A549 (cell line): Measurements from ENCODE around the gene CASP7. TPM values are rescaled to one million over a fixed set of nuclear protein-coding genes. Genes with fewer than 3 reads are reported as not detected.

Experiments used
- ATAC-seq, 2 experiments: fragments of 200-7000 bp in 1 of 2; fragments of >200 bp in 1 of 2; cut with Nextera tagmentation in 1 of 2; cut with Tn5 transposase in 1 of 2; 3 replicates each; pipeline versions ENCODE4 v1.8.0 to v1.9.1; 2018 to 2020; ENCODE audit warnings: mild to moderate bottlenecking in 1 of 2, moderate library complexity in 1 of 2
- CTCF ChIA-PET: fragments of 300-600 bp; sonication (Branson Sonifier 250); formaldehyde crosslinking; extraction: SDS; loops from one replicate; lab custom pipeline; 2021; ENCODE audit warnings: antibody characterized with exemption, inconsistent platforms; lab: Yijun Ruan, JAX
- POLR2A ChIA-PET: fragments of 350-600 bp; formaldehyde crosslinking; extraction: SDS; loops from one replicate; lab custom pipeline; 2021; ENCODE audit warnings: antibody characterized with exemption, inconsistent platforms; lab: Yijun Ruan, JAX
- DNase-seq, 2 experiments: peaks; one replicate each; pipeline versions ENCODE4 v3.0.0 to v3.0.0-alpha.2; 2011 to 2016; ENCODE audit warnings: low read depth in 1 of 2, low spot score in 1 of 2
- FAIRE-seq: peaks from 2 replicates; lab custom pipeline; 2011; peaks lifted over from hg19 to GRCh38; lab: Jason Lieb, UNC
- H3K27ac ChIP-seq, 2 experiments: fragments of >200 bp; sonication (Bioruptor Twin); formaldehyde crosslinking; 3 replicates each; pipeline ENCODE4 v1.5.1; 2016 to 2017
- H3K4me1 ChIP-seq: fragments of >200 bp; sonication (Bioruptor Twin); formaldehyde crosslinking; 3 replicates; pipeline ENCODE4 v1.6.1; 2016
- H3K4me2 ChIP-seq: fragments of >200 bp; sonication (Bioruptor Twin); formaldehyde crosslinking; 3 replicates; pipeline ENCODE4 v1.6.1; 2016
- H3K4me3 ChIP-seq: fragments of >200 bp; sonication (Bioruptor Twin); formaldehyde crosslinking; 3 replicates; pipeline ENCODE4 v1.5.1; 2016
- H3K9me3 ChIP-seq: fragments of >200 bp; sonication (Bioruptor Twin); formaldehyde crosslinking; 3 replicates; pipeline ENCODE4 v1.6.1; 2016
- ATOH8 ChIP-seq: fragments of 250-450 bp; sonication (Bioruptor Pico); IDR thresholded peaks from 2 replicates; pipeline ENCODE4 v1.5.0; 2020; ENCODE audit warnings: low read depth, mild to moderate bottlenecking, moderate library complexity
- BHLHE40 ChIP-seq: IDR thresholded peaks from 2 replicates; pipeline ENCODE4 v1.6.1; 2012; ENCODE audit warnings: low read depth, low read length, inconsistent platforms
- CBX2 ChIP-seq: fragments of 200-600 bp; sonication (generic); IDR thresholded peaks from 2 replicates; pipeline ENCODE4 v1.6.1; 2016; ENCODE audit warnings: low read depth, mild to moderate bottlenecking, borderline replicate concordance
- CEBPB ChIP-seq, 2 experiments: fragments of >200 bp in 1 of 2; sonication (Bioruptor Twin) in 1 of 2; formaldehyde crosslinking in 1 of 2; IDR thresholded peaks; 2 replicates each; pipeline ENCODE4 v1.6.1; 2012 to 2016
- EHF ChIP-seq: fragments of 250-450 bp; sonication (Bioruptor Pico); IDR thresholded peaks from 2 replicates; pipeline ENCODE4 v1.5.0; 2020; ENCODE audit warnings: mild to moderate bottlenecking
- ELK1 ChIP-seq: fragments of 150-350 bp; IDR thresholded peaks from 2 replicates; pipeline ENCODE4 v1.6.1; 2014; ENCODE audit warnings: low read depth, mild to moderate bottlenecking, low read length
- EP300 ChIP-seq, 2 experiments: fragments of >200 bp; sonication (Bioruptor Twin); formaldehyde crosslinking; IDR thresholded peaks; 2 replicates in 1 of 2; 3 replicates in 1 of 2; pipeline ENCODE4 v1.6.1; 2016 to 2017
- FOSL2 ChIP-seq, 2 experiments: fragments of 450-650 bp in 1 of 2; fragments of >200 bp in 1 of 2; sonication (Bioruptor Twin) in 1 of 2; formaldehyde crosslinking; IDR thresholded peaks; 2 replicates each; pipeline versions ENCODE4 v1.5.0 to v1.6.1; 2016 to 2020; ENCODE audit warnings: mild to moderate bottlenecking in 1 of 2, moderate library complexity in 1 of 2
- HES2 ChIP-seq: fragments of >200 bp; sonication (Bioruptor Twin); formaldehyde crosslinking; IDR thresholded peaks from 2 replicates; pipeline ENCODE4 v1.6.1; 2016
- HOXA7 ChIP-seq: fragments of 250-450 bp; sonication (Bioruptor Pico); IDR thresholded peaks from 2 replicates; pipeline ENCODE4 v1.5.0; 2020; ENCODE audit warnings: mild to moderate bottlenecking, moderate library complexity
- HOXB5 ChIP-seq: fragments of 250-450 bp; sonication (Bioruptor Pico); IDR thresholded peaks from 2 replicates; pipeline ENCODE4 v1.5.0; 2020; ENCODE audit warnings: mild to moderate bottlenecking, moderate library complexity
- JUN ChIP-seq, 2 experiments: fragments of >200 bp; sonication (Bioruptor Twin); formaldehyde crosslinking; IDR thresholded peaks; 2 replicates in 1 of 2; 3 replicates in 1 of 2; pipeline ENCODE4 v1.6.1; 2016 to 2017
- JUNB ChIP-seq: fragments of >200 bp; sonication (Bioruptor Twin); formaldehyde crosslinking; IDR thresholded peaks from 2 replicates; pipeline ENCODE4 v1.6.1; 2016
- KDM5A ChIP-seq: fragments of 200-600 bp; sonication (generic); IDR thresholded peaks from 2 replicates; pipeline ENCODE4 v1.6.1; 2016; ENCODE audit warnings: antibody characterized with exemption, mild to moderate bottlenecking
- MAFK ChIP-seq: fragments of 450-650 bp; IDR thresholded peaks from 2 replicates; pipeline ENCODE4 v1.6.1; 2014; ENCODE audit not compliant: partially characterized antibody
- MAZ ChIP-seq: fragments of 150-350 bp; IDR thresholded peaks from 2 replicates; pipeline ENCODE4 v1.6.1; 2014; ENCODE audit warnings: antibody characterized with exemption, low read depth, low read length, borderline replicate concordance
- MYC ChIP-seq: IDR thresholded peaks from 2 replicates; pipeline ENCODE4 v1.6.1; 2012; ENCODE audit warnings: mild to moderate bottlenecking, inconsistent platforms, low read length, improper control_type of control experiment, borderline replicate concordance
- NFE2L2 ChIP-seq: fragments of 150-350 bp; conservative IDR thresholded peaks from 2 replicates; pipeline ENCODE4 v1.6.1; 2014; ENCODE audit warnings: low read length
- NR3C1 ChIP-seq: fragments of >200 bp; sonication (Bioruptor Twin); formaldehyde crosslinking; IDR thresholded peaks from 3 replicates; pipeline ENCODE4 v1.6.1; 2017
- PHF8 ChIP-seq: fragments of 200-600 bp; sonication (generic); IDR thresholded peaks from 2 replicates; pipeline ENCODE4 v1.6.1; 2016; ENCODE audit warnings: low read depth, mild to moderate bottlenecking, antibody characterized with exemption, moderate library complexity, borderline replicate concordance
- POLR2A ChIP-seq: IDR thresholded peaks from 2 replicates; pipeline ENCODE4 v1.6.1; 2012; ENCODE audit warnings: mild to moderate bottlenecking, low read length
- POLR2AphosphoS2 ChIP-seq: conservative IDR thresholded peaks from 2 replicates; pipeline ENCODE4 v1.6.1; 2012; ENCODE audit warnings: low read length, improper control_type of control experiment, inconsistent platforms
- RAD21 ChIP-seq, 2 experiments: fragments of >200 bp in 1 of 2; sonication (Bioruptor Twin) in 1 of 2; formaldehyde crosslinking in 1 of 2; IDR thresholded peaks in 1 of 2; conservative IDR thresholded peaks in 1 of 2; 2 replicates in 1 of 2; 3 replicates in 1 of 2; pipeline ENCODE4 v1.6.1; 2012 to 2018; ENCODE audit warnings: inconsistent platforms in 1 of 2
- RFX5 ChIP-seq: fragments of 450-650 bp; IDR thresholded peaks from 2 replicates; pipeline ENCODE4 v1.7.1; 2014; ENCODE audit warnings: antibody characterized with exemption, mild to moderate bottlenecking, moderate library complexity
- RNF2 ChIP-seq: fragments of 200-600 bp; sonication (generic); IDR thresholded peaks from 2 replicates; pipeline ENCODE4 v1.6.1; 2016; ENCODE audit warnings: low read depth, mild to moderate bottlenecking, antibody characterized with exemption, moderate library complexity, borderline replicate concordance
- TFCP2L1 ChIP-seq: fragments of 250-450 bp; sonication (Bioruptor Pico); IDR thresholded peaks from 2 replicates; pipeline ENCODE4 v1.5.0; 2021; ENCODE audit warnings: mild to moderate bottlenecking
- USF2 ChIP-seq: fragments of 450-650 bp; IDR thresholded peaks from 2 replicates; pipeline ENCODE4 v1.6.1; 2014; ENCODE audit warnings: antibody characterized with exemption
- ZC3H11A ChIP-seq: fragments of 450-650 bp; IDR thresholded peaks from 2 replicates; pipeline ENCODE4 v1.6.1; 2014; ENCODE audit warnings: antibody characterized with exemption, mild to moderate bottlenecking
- ZFP36 ChIP-seq: fragments of 450-650 bp; IDR thresholded peaks from 2 replicates; pipeline ENCODE4 v1.6.1; 2014; ENCODE audit warnings: borderline replicate concordance; ENCODE audit not compliant: partially characterized antibody
- ZNF302 ChIP-seq: fragments of 250-450 bp; sonication (Bioruptor Pico); IDR thresholded peaks from 2 replicates; pipeline ENCODE4 v1.9.0; 2021; ENCODE audit warnings: inconsistent platforms, mild to moderate bottlenecking, moderate library complexity
- ZSCAN20 ChIP-seq: fragments of 250-450 bp; sonication (Bioruptor Pico); IDR thresholded peaks from 2 replicates; pipeline ENCODE4 v1.8.0; 2022; ENCODE audit warnings: mild to moderate bottlenecking, moderate library complexity
- WGBS: methylation state at CpG from one replicate; pipeline ENCODE4 v1.1.6; 2017; ENCODE audit errors: missing lambda C conversion rate; 5-methylcytosine and 5-hydroxymethylcytosine counted together
- polyA plus RNA-seq, 4 experiments: library from polyadenylated mRNA; depleted of rRNA in 3 of 4; stranded (reverse); fragments of >200 nt; fragmentation: RNase III in 1 of 4; extraction: RNeasy Plus Mini Kit Qiagen cat#74134 plus additional on column Dnase treatment in 1 of 4; gene quantifications; 2 replicates in 3 of 4; 3 replicates in 1 of 4; pipeline ENCODE4 v1.2.3, GENCODE V29; 2011 to 2017
- TF ChIP-seq, protein P1 (sequence below): fragments of 200-600 bp; sonication (generic); IDR thresholded peaks from 2 replicates; pipeline ENCODE4 v1.6.1; 2016; ENCODE audit warnings: antibody characterized with exemption, mild to moderate bottlenecking, moderate library complexity

Gene CASP7
- polyA plus RNA-seq, 2 of the 4 experiments (the other 2 are of a cell fraction) = 22.6 to 29.7 TPM

DNA sequence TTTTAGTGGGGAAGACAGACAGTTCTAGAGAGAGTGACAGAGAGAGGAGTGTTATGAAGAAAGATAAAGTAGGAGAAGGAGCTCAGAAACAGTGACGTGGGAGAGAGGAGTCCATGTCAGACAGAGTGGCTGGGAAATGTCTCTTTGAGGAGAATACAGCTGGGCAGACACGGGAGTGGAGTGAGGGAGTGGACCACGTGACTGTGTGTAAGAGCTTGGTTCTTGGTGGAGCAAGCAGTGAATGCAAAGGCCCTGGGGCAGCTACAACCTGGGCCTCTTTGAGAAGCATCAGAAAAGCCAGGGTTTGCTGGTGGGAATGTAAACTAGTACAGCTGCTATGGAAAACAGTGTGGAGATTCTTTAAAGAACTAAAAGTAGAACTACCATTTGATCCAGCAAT, 59.9 kb downstream of the CASP7 start:
- FAIRE-seq = no peak

GRCh38 chr10:113740850-113741249, 61.1 kb downstream of the CASP7 start:
- WGBS = 75% methylated on average over 3 of the region's 3 CpGs

More for the DNA sequence above, 59.9 kb downstream of the CASP7 start:
- ChIA-PET POLR2A (no interaction called here), CTCF (interaction anchor here (0.6 to 2.0 kb wide), 8 partner anchors 10 to 367 kb away, joined by 3 to 7 read pairs (median 4); no protein-coding TSS in a partner anchor)
- Histone ChIP-seq H3K4me1 (peaks cover 13% of the 10 kb centered on the region), H3K27ac (no peak overlapping the region), H3K9me3 (no peaks in the 10 kb centered on the region), H3K4me3 (no peak overlapping the region), H3K4me2 (no peak overlapping the region)
- TF ChIP-seq ZSCAN20 (CRISPR knock-in tag) (no peak), JUNB (no peak), KDM5A (no peak), BHLHE40 (no peak), MAFK (no peak), HES2 (no peak), MAZ (no peak), HOXA7 (no peak), RAD21 (conservative IDR thresholded peaks at IDR 0.05 in 1 of 2, IDR thresholded peaks at IDR 0.05 in 1 of 2) (no peak), ZFP36 (no peak)
- TF ChIP-seq, protein P1, sequence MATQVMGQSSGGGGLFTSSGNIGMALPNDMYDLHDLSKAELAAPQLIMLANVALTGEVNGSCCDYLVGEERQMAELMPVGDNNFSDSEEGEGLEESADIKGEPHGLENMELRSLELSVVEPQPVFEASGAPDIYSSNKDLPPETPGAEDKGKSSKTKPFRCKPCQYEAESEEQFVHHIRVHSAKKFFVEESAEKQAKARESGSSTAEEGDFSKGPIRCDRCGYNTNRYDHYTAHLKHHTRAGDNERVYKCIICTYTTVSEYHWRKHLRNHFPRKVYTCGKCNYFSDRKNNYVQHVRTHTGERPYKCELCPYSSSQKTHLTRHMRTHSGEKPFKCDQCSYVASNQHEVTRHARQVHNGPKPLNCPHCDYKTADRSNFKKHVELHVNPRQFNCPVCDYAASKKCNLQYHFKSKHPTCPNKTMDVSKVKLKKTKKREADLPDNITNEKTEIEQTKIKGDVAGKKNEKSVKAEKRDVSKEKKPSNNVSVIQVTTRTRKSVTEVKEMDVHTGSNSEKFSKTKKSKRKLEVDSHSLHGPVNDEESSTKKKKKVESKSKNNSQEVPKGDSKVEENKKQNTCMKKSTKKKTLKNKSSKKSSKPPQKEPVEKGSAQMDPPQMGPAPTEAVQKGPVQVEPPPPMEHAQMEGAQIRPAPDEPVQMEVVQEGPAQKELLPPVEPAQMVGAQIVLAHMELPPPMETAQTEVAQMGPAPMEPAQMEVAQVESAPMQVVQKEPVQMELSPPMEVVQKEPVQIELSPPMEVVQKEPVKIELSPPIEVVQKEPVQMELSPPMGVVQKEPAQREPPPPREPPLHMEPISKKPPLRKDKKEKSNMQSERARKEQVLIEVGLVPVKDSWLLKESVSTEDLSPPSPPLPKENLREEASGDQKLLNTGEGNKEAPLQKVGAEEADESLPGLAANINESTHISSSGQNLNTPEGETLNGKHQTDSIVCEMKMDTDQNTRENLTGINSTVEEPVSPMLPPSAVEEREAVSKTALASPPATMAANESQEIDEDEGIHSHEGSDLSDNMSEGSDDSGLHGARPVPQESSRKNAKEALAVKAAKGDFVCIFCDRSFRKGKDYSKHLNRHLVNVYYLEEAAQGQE = no peak
- ATAC-seq (no peak), DNase-seq (no peak)
- 49% methylated on average over 3 of the region's 3 CpGs for WGBS

GRCh38 chr10:113742466-113742865, 62.8 kb downstream of the CASP7 start:
- H3K4me2 ChIP-seq = no peak overlapping the region
- ATAC-seq = no peak
- POLR2A ChIA-PET = no interaction called here
- CTCF ChIA-PET = no interaction called here
- no peak for DNase-seq
- no peak for FAIRE-seq
- H3K4me3 ChIP-seq = no peak overlapping the region
- H3K27ac ChIP-seq = no peak overlapping the region
- 61% methylated on average over 2 of the region's 2 CpGs for WGBS
- peaks cover 23% of the 10 kb centered on the region for H3K4me1 ChIP-seq
- H3K9me3 ChIP-seq = no peaks in the 10 kb centered on the region
- TF ChIP-seq NFE2L2 (no peak), USF2 (no peak), ELK1 (no peak), ZC3H11A (no peak), JUN (IDR thresholded peaks at IDR 0.05) (no peak), MAFK (no peak), NR3C1 (no peak), CBX2 (no peak), HOXB5 (CRISPR knock-in tag) (no peak), POLR2AphosphoS2 (no peak), PHF8 (no peak), ATOH8 (CRISPR knock-in tag) (no peak), ZNF302 (CRISPR knock-in tag) (no peak)

More at GRCh38 chr10:113740850-113741249, 61.1 kb downstream of the CASP7 start:
- no peak for DNase-seq
- no peak overlapping the region for H3K4me2 ChIP-seq
- no peak for FAIRE-seq
- H3K4me1 ChIP-seq = peaks cover 16% of the 10 kb centered on the region
- TF ChIP-seq EP300 (IDR thresholded peaks at IDR 0.05) (no peak), ZC3H11A (no peak), MYC (no peak), NR3C1 (no peak), POLR2A (no peak), CEBPB (IDR thresholded peaks at IDR 0.05) (no peak), RNF2 (no peak), RAD21 (conservative IDR thresholded peaks at IDR 0.05 in 1 of 2, IDR thresholded peaks at IDR 0.05 in 1 of 2) (no peak), KDM5A (no peak), EHF (CRISPR knock-in tag) (no peak), HOXA7 (no peak), NFE2L2 (no peak), RFX5 (no peak), FOSL2 (IDR thresholded peaks at IDR 0.05) (no peak), FOSL2 (CRISPR knock-in tag; IDR thresholded peaks at IDR 0.05) (no peak), TFCP2L1 (CRISPR knock-in tag) (no peak), HES2 (no peak)
- CTCF ChIA-PET = interaction anchor here (0.9 to 1.4 kb wide), 3 partner anchors 9 to 36 kb away, joined by 3 read pairs; no protein-coding TSS in a partner anchor
- H3K27ac ChIP-seq = no peak overlapping the region
- no peaks in the 10 kb centered on the region for H3K9me3 ChIP-seq
- ATAC-seq = no peak
- H3K4me3 ChIP-seq = no peak overlapping the region
- POLR2A ChIA-PET = no interaction called here
